ENCODE measurements around the gene GPATCH4.

DNA sequence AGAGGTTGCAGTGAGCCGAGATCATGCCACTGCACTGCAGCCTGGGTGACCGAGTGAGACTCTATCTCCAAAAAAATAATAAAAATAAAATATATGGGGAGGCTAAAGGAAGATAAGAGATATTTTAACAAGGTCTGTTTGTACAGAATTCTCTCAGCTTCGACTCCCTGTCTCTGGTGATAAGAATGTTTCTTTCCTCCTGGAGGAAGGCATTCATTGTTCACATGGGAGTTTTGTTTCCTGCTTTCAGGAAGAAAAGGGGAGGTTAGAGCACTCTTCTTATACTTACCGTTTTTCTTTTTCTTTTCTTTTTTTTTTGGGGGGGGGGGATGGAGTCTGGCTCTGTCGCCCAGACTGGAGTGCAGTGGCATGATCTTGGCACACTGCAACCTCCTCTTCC is 11.7 kb downstream of the GPATCH4 start:
- no peak for TF ChIP-seq POLR2A (IDR thresholded peaks at IDR 0.05)
- TF ChIP-seq, protein P1, sequence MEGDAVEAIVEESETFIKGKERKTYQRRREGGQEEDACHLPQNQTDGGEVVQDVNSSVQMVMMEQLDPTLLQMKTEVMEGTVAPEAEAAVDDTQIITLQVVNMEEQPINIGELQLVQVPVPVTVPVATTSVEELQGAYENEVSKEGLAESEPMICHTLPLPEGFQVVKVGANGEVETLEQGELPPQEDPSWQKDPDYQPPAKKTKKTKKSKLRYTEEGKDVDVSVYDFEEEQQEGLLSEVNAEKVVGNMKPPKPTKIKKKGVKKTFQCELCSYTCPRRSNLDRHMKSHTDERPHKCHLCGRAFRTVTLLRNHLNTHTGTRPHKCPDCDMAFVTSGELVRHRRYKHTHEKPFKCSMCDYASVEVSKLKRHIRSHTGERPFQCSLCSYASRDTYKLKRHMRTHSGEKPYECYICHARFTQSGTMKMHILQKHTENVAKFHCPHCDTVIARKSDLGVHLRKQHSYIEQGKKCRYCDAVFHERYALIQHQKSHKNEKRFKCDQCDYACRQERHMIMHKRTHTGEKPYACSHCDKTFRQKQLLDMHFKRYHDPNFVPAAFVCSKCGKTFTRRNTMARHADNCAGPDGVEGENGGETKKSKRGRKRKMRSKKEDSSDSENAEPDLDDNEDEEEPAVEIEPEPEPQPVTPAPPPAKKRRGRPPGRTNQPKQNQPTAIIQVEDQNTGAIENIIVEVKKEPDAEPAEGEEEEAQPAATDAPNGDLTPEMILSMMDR (IDR thresholded peaks at IDR 0.05 in 4 of 5, conservative IDR thresholded peaks at IDR 0.05 in 1 of 5) = no peak

All from gastrocnemius medialis (tissue), 4 donors.